HEK293T (cell line): Measurements from ENCODE around the gene PRMT7.

ENCODE experiments used
- CTCF ChIA-PET: fragments of 350-600 bp; formaldehyde crosslinking; extraction: SDS; loops from one replicate; lab custom pipeline; 2021; ENCODE audit warnings: antibody characterized with exemption, inconsistent platforms; lab: Yijun Ruan, JAX
- POLR2A ChIA-PET: fragments of 350-600 bp; formaldehyde crosslinking; extraction: SDS; loops from one replicate; lab custom pipeline; 2020; ENCODE audit warnings: antibody characterized with exemption, inconsistent platforms; lab: Yijun Ruan, JAX
- DNase-seq: peaks from one replicate; pipeline ENCODE4 v3.0.0; 2012; ENCODE audit warnings: mixed read lengths; ENCODE audit errors: extremely low spot score
- ARNT ChIP-seq: fragments of 450-650 bp; IDR thresholded peaks from 2 replicates; pipeline ENCODE4 v1.6.1; 2017; ENCODE audit warnings: mild to moderate bottlenecking
- BHLHE40 ChIP-seq: fragments of 450-650 bp; IDR thresholded peaks from 2 replicates; pipeline ENCODE4 v1.6.1; 2016; ENCODE audit warnings: mild to moderate bottlenecking, moderate library complexity, borderline replicate concordance
- CTBP1 ChIP-seq: fragments of 450-650 bp; IDR thresholded peaks from 2 replicates; pipeline ENCODE4 v1.6.1; 2016; ENCODE audit warnings: borderline replicate concordance
- ELF4 ChIP-seq: fragments of 450-650 bp; IDR thresholded peaks from 2 replicates; pipeline ENCODE4 v1.6.1; 2017; ENCODE audit warnings: antibody characterized with exemption
- FOXA1 ChIP-seq: fragments of 450-650 bp; IDR thresholded peaks from 2 replicates; pipeline ENCODE4 v1.6.1; 2016; ENCODE audit warnings: mild to moderate bottlenecking
- FOXK2 ChIP-seq: fragments of 450-650 bp; IDR thresholded peaks from 2 replicates; pipeline ENCODE4 v1.6.1; 2016; ENCODE audit warnings: mild to moderate bottlenecking
- FOXM1 ChIP-seq: fragments of 450-650 bp; IDR thresholded peaks from 2 replicates; pipeline ENCODE4 v1.6.1; 2017; ENCODE audit warnings: mild to moderate bottlenecking, borderline replicate concordance
- HDGF ChIP-seq: fragments of 450-650 bp; IDR thresholded peaks from 2 replicates; pipeline ENCODE4 v1.6.1; 2017; ENCODE audit warnings: antibody characterized with exemption, borderline replicate concordance
- L3MBTL2 ChIP-seq: fragments of 450-650 bp; conservative IDR thresholded peaks from 2 replicates; pipeline ENCODE4 v1.6.1; 2016; ENCODE audit warnings: mild to moderate bottlenecking
- LEF1 ChIP-seq: fragments of 450-650 bp; IDR thresholded peaks from 2 replicates; pipeline ENCODE4 v1.6.1; 2017; ENCODE audit warnings: mild to moderate bottlenecking, borderline replicate concordance
- NFRKB ChIP-seq: fragments of 450-650 bp; IDR thresholded peaks from 2 replicates; pipeline ENCODE4 v1.6.1; 2016; ENCODE audit warnings: mild to moderate bottlenecking, moderate library complexity
- SP1 ChIP-seq: fragments of 450-650 bp; IDR thresholded peaks from 2 replicates; pipeline ENCODE4 v1.6.1; 2017
- SUZ12 ChIP-seq: fragments of 450-650 bp; IDR thresholded peaks from 2 replicates; pipeline ENCODE4 v1.6.1; 2016; ENCODE audit warnings: mild to moderate bottlenecking
- TARDBP ChIP-seq: fragments of 450-650 bp; IDR thresholded peaks from 2 replicates; pipeline ENCODE4 v1.6.1; 2016
- ZNF384 ChIP-seq: fragments of 450-650 bp; IDR thresholded peaks from 2 replicates; pipeline ENCODE4 v1.6.1; 2016
- TF ChIP-seq, protein P1 (sequence below): fragments of 450-650 bp; IDR thresholded peaks from 2 replicates; pipeline ENCODE4 v1.6.1; 2016

PRMT7 gene

DNA sequence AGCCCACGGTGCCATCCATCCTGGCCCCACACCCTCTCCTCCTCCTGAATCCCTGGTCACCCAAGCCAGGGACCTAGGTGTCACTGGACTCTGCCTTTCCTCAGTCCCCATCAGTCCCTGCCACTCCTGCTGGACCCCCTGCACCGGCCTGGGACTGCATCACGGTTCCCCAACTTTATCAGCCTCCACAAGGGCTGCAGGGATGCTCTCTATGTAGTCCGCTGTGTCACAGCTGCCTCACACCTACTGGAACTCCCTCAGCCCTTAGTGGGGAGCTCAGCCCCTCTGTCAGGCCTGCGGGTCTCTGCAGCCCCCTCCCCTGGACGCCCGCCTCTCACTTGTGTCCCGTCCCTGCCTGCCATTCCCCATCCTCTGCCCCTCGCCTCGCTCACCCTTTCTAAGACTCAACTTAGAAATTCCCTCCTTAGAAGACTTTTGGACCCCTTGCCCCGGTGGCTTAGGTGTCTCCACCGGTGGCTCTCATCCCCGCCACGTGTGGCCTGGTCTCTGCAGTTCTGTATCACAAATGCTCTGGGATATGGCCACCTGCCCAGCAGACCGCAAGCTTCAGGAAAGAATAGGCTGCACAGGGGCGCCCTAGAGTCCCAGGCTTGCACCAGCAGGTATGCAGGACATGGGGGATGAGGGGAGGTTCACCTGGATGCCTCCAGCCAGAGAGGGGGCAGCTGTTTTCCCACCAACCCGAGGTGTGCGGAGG lies 62.9 kb downstream of the PRMT7 start:
- no peak for DNase-seq
- TF ChIP-seq, protein P1, sequence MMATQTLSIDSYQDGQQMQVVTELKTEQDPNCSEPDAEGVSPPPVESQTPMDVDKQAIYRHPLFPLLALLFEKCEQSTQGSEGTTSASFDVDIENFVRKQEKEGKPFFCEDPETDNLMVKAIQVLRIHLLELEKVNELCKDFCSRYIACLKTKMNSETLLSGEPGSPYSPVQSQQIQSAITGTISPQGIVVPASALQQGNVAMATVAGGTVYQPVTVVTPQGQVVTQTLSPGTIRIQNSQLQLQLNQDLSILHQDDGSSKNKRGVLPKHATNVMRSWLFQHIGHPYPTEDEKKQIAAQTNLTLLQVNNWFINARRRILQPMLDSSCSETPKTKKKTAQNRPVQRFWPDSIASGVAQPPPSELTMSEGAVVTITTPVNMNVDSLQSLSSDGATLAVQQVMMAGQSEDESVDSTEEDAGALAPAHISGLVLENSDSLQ: no peak
- ChIA-PET CTCF (no interaction called here), POLR2A (no interaction called here)

DNA sequence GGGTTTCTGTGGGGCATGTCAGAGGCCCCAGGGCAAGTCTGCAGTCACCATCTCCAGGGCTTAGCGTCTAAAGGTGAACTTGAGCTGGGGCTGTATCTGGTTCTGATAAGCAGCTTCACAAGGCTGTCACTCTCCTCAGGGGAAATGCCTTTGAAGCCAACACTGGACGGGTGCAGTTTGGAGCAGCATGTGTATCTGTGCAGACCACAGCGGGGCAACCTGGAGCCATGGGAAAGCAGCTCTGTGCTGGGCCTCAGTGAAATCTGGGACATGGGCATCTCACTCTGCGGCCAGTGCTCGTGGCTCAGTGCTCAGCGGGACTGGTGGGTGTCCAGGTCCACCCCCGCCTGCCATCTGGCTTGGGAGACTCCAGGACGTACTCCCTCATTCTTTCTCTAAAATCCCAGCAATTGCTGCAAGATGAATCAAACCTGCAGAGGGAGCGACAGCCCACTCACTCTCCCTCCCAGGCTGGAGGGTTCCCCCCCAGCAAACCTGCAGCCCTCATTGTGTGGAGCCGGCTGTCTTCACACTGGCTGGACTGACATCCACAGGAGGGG lies 63.5 kb downstream of the PRMT7 start:
- no peak for DNase-seq
- TF ChIP-seq FOXM1: no peak
- no peak for TF ChIP-seq SP1
- TF ChIP-seq, protein P1: no peak
- TF ChIP-seq LEF1: no peak
- no peak for TF ChIP-seq BHLHE40
- no peak for TF ChIP-seq NFRKB
- no peak for TF ChIP-seq SUZ12
- no peak for TF ChIP-seq FOXA1
- no peak for TF ChIP-seq CTBP1
- no peak for TF ChIP-seq ELF4
- no peak for TF ChIP-seq TARDBP
- no peak for TF ChIP-seq FOXK2
- TF ChIP-seq ARNT: no peak
- no peak for TF ChIP-seq L3MBTL2
- POLR2A ChIA-PET: no interaction called here
- CTCF ChIA-PET: no interaction called here

- no peak for DNase-seq
- ChIA-PET POLR2A (no interaction called here), CTCF (no interaction called here)
- TF ChIP-seq TARDBP (no peak), FOXA1 (no peak), SUZ12 (no peak), L3MBTL2 (no peak)
- TF ChIP-seq, protein P1: no peak
These were observed 64.3 kb downstream of the PRMT7 start for GRCh38 chr16:68374961-68375660.

DNA sequence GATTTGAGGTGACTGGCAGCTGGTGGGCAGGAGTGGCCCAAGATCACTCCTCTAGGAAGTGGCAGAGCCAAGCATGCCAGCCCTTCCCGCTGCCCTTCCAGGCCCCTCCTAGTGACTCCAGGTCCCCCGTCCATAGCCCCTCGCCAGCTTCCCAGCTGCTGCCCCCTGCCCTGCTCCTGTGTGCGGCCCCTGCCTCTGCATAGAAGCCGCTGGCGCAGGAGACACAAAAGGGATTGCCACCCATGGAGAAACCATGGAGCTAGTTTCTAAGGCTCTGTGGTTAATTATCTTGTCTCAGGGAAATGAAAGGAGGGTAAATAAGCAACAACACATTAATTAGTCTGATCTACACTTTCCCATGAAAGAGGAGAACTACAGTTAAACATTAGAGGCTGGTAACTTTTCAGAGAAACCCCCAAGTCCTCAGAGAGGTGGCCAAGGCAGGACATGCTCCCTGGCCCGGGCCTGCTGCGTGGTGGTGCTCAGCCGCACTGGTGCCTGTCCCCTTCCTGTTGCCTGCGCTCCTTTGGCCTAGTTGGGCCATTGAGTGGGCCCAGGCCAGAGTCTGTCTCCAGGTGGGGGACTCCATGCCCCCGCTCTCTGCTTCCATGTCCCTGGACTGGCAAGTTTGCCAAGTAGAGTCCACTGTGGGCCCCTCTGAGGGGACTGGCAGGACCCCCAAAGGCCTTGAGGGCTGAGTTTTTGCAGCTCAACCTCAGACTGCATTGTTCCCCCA lies 65.2 kb downstream of the PRMT7 start:
- TF ChIP-seq FOXK2 (no peak), ZNF384 (no peak), L3MBTL2 (no peak), ARNT (no peak), TARDBP (no peak), FOXM1 (no peak), SUZ12 (no peak), FOXA1 (no peak), BHLHE40 (no peak), ELF4 (no peak), CTBP1 (no peak), NFRKB (no peak), LEF1 (no peak)
- TF ChIP-seq, protein P1: no peak
- POLR2A ChIA-PET: no interaction called here
- no peak for DNase-seq
- CTCF ChIA-PET: interaction anchor here (0.6 kb wide), 1 partner anchor 12 kb away, joined by 3 read pairs; no protein-coding TSS in a partner anchor

DNA sequence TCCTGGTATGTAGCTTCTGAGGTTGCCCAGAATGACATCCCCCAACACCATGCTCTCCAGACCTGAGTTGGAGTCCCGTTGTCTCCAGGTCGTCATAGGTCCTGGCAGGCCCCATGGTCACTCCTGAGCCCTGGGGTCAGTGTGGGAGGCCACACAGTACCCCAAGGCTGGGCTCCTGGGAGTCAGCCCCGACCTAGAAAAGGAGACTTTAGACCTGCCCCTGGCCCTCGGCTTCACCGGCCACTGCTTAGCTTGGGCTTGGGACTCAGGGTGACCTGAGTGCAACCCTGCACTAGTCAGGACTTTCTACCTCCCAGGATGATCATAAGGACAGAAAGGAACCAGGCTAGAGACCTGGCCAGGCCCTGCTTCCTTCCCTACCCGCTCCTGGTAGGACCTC lies 65.8 kb downstream of the PRMT7 start:
- DNase-seq: no peak
- ChIA-PET CTCF (no interaction called here), POLR2A (no interaction called here)
- TF ChIP-seq L3MBTL2 (no peak), ZNF384 (no peak), TARDBP (no peak), LEF1 (no peak), NFRKB (no peak), SUZ12 (no peak), FOXK2 (no peak), ELF4 (no peak), FOXM1 (no peak), ARNT (no peak), FOXA1 (no peak), SP1 (no peak), CTBP1 (no peak), BHLHE40 (no peak), HDGF (no peak)
- TF ChIP-seq, protein P1: no peak
